SU-DHL-6 (cell line): Measurements from ENCODE around the gene GRIK2.

Experiments used
- H2AFZ ChIP-seq: fragments of 200-600 bp; sonication (generic); 2 replicates; pipeline ENCODE4 v1.6.1; 2014; ENCODE audit warnings: low read depth, mild to moderate bottlenecking, moderate library complexity, mixed read lengths, antibody characterized with exemption, low read length; ENCODE audit not compliant: severe bottlenecking
- H3F3A ChIP-seq: fragments of 200-600 bp; shearing (Covaris generic); 2 replicates; pipeline ENCODE4 v1.6.0; 2016; ENCODE audit warnings: antibody characterized with exemption, mild to moderate bottlenecking; ENCODE audit not compliant: insufficient read depth
- H3K27ac ChIP-seq: fragments of 200-600 bp; sonication (generic); 2 replicates; pipeline ENCODE4 v1.5.1; 2016; ENCODE audit warnings: low read depth, mild to moderate bottlenecking, low read length, moderate library complexity, mixed read lengths
- H3K27me3 ChIP-seq: fragments of 200-600 bp; sonication (generic), shearing (Covaris generic); 2 replicates; pipeline ENCODE4 v1.6.0; 2014; ENCODE audit warnings: mild to moderate bottlenecking, low read length
- H3K36me3 ChIP-seq: fragments of 200-600 bp; sonication (generic); 2 replicates; pipeline ENCODE4 v1.6.1; 2014; ENCODE audit warnings: mild to moderate bottlenecking, low read length, mixed read lengths
- H3K4me2 ChIP-seq: fragments of 300-600, 200-600 bp; shearing (Covaris generic), sonication (generic); 2 replicates; pipeline ENCODE4 v1.6.0; 2014; ENCODE audit warnings: low read length, low read depth, mild to moderate bottlenecking; ENCODE audit not compliant: poor library complexity, severe bottlenecking
- H3K4me3 ChIP-seq: fragments of 200-600 bp; sonication (generic); 2 replicates; pipeline ENCODE4 v1.5.1; 2014; ENCODE audit warnings: antibody characterized with exemption, low read length, mild to moderate bottlenecking, mixed read lengths; ENCODE audit not compliant: insufficient read depth, poor library complexity, severe bottlenecking
- H3K79me2 ChIP-seq: fragments of 200-600 bp; sonication (generic); 2 replicates; pipeline ENCODE4 v1.6.1; 2014; ENCODE audit warnings: mild to moderate bottlenecking, low read length, moderate library complexity; ENCODE audit not compliant: insufficient read depth
- H3K9ac ChIP-seq: fragments of 200-600 bp; sonication (generic); 2 replicates; pipeline ENCODE4 v1.7.0; 2014; ENCODE audit warnings: mild to moderate bottlenecking, low read length
- H3K9me2 ChIP-seq: fragments of 200-600 bp; sonication (generic); replicated peaks from 2 replicates; pipeline ENCODE4 v1.6.1; 2014; ENCODE audit warnings: low read length; ENCODE audit not compliant: insufficient read depth
- H3K9me3 ChIP-seq: fragments of 200-600 bp; sonication (generic); 2 replicates; pipeline ENCODE4 v1.6.1; 2014; ENCODE audit warnings: low read length, mixed read lengths; ENCODE audit not compliant: insufficient read depth
- H4K20me1 ChIP-seq: fragments of 200-600 bp; sonication (generic); 2 replicates; pipeline ENCODE4 v1.6.1; 2014; ENCODE audit warnings: low read depth, mild to moderate bottlenecking, antibody characterized with exemption, low read length, moderate library complexity, mixed read lengths
- EZH2phosphoT487 ChIP-seq: fragments of 200-600 bp; sonication (generic), shearing (Covaris generic); conservative IDR thresholded peaks from 2 replicates; pipeline ENCODE4 v1.6.1; 2018; ENCODE audit warnings: mild to moderate bottlenecking, antibody characterized with exemption, low read length, moderate library complexity, mixed read lengths
- TF ChIP-seq, protein P1 (sequence below): fragments of 200-600 bp; sonication (generic); IDR thresholded peaks from one replicate; pipeline ENCODE4 v1.5.1; 2017; ENCODE audit warnings: antibody characterized with exemption, mild to moderate bottlenecking, low read length, moderate library complexity; ENCODE audit not compliant: insufficient read depth, poor library complexity, severe bottlenecking

The GRIK2 gene

DNA sequence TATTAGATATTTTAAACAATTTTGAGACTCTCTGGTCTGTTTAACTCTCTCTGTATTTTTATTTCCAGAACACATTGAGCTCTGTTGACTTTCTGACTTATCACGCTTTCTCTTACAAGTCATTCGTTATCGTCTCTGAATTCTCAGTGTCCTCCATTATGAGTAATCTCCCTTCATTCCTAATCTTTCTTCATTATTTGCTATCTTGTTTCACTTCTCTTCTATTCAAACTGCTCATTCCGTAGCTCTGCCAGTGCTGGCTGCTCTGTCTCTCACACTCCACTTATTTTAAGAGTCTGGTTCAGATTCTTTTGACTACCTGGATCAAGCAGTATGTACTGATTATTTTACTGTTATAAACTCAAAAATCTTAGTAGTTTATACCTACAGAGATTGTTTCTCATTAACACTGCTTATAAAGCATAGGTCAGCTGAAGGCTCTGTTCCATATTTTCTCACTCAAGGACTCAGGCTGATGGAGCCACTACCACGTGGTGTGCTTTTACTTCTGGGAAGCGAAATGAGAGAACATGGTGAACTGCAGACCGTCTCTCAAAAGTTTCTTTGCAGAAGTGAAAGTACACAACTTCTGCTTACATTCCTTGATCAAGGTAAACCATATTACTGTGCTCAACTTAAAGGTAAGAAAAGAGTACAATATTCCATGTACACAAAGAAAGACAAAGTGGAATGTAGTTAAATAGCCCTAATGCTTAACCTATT, 485.2 kb downstream of the GRIK2 start:
- Histone ChIP-seq H3K36me3 (no peaks in the 10 kb centered on the region), H3K9ac (no peak overlapping the region), H3F3A (no peaks in the 10 kb centered on the region), H2AFZ (no peak overlapping the region), H3K4me3 (no peak overlapping the region), H4K20me1 (no peaks in the 10 kb centered on the region), H3K27me3 (no peaks in the 10 kb centered on the region), H3K9me2 (no peaks in the 10 kb centered on the region), H3K27ac (no peak overlapping the region), H3K79me2 (no peaks in the 10 kb centered on the region), H3K9me3 (no peaks in the 10 kb centered on the region), H3K4me2 (no peak overlapping the region)
- TF ChIP-seq EZH2phosphoT487: no peak
- TF ChIP-seq, protein P1, sequence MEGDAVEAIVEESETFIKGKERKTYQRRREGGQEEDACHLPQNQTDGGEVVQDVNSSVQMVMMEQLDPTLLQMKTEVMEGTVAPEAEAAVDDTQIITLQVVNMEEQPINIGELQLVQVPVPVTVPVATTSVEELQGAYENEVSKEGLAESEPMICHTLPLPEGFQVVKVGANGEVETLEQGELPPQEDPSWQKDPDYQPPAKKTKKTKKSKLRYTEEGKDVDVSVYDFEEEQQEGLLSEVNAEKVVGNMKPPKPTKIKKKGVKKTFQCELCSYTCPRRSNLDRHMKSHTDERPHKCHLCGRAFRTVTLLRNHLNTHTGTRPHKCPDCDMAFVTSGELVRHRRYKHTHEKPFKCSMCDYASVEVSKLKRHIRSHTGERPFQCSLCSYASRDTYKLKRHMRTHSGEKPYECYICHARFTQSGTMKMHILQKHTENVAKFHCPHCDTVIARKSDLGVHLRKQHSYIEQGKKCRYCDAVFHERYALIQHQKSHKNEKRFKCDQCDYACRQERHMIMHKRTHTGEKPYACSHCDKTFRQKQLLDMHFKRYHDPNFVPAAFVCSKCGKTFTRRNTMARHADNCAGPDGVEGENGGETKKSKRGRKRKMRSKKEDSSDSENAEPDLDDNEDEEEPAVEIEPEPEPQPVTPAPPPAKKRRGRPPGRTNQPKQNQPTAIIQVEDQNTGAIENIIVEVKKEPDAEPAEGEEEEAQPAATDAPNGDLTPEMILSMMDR: no peak

DNA sequence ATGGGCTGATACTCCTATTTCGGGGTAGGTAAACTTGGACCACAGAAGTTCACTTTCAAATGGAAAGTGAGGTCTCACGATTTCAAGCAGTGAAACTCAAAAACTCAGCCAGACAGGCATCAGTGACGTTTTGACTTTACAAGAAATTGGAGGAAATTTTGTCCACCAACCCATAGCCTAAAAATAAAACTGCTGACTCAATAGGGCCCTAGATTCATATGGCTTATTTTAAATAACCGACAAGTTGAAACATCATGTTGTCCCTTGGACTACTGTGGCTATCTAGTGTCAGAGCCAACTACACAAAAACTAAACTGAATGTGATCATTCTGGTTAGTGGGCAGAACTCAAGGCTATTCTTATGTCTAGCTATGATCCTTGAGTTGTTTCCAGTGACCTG, 486.3 kb downstream of the GRIK2 start:
- Histone ChIP-seq H3K79me2 (no peaks in the 10 kb centered on the region), H3K36me3 (no peaks in the 10 kb centered on the region), H3K9me2 (no peaks in the 10 kb centered on the region), H3K9me3 (no peaks in the 10 kb centered on the region), H3K4me3 (no peak overlapping the region), H3F3A (no peaks in the 10 kb centered on the region), H3K4me2 (no peak overlapping the region), H3K27ac (no peak overlapping the region), H2AFZ (no peak overlapping the region), H3K9ac (no peak overlapping the region), H3K27me3 (no peaks in the 10 kb centered on the region), H4K20me1 (no peaks in the 10 kb centered on the region)
- no peak for TF ChIP-seq EZH2phosphoT487
- TF ChIP-seq, protein P1: no peak

DNA sequence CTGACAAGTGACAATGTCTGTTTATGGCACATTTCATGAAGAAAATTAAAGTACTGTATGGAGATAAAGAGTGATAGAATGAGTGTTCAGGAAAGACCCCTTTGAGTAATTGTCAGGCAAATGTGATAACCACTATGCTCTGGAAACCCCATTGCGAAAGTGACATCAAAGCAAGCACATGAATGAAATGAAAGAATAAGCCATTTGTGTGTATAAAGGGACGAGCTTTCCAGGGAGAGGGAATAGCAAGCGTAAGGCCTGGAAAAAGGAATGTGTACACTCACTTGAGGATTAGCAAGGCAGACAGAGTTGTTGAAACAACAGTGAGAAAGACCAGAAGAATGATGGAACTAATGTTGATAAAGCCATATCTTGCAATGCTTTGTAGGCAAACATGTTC, 490.0 kb downstream of the GRIK2 start:
- no peak overlapping the region for H3K9ac ChIP-seq
- H3K36me3 ChIP-seq: no peaks in the 10 kb centered on the region
- H3K9me3 ChIP-seq: no peaks in the 10 kb centered on the region
- no peaks in the 10 kb centered on the region for H3F3A ChIP-seq
- no peak overlapping the region for H3K4me3 ChIP-seq
- no peaks in the 10 kb centered on the region for H3K9me2 ChIP-seq
- no peak overlapping the region for H3K27ac ChIP-seq
- no peaks in the 10 kb centered on the region for H3K79me2 ChIP-seq
- H4K20me1 ChIP-seq: no peaks in the 10 kb centered on the region
- H3K27me3 ChIP-seq: no peaks in the 10 kb centered on the region
- no peak overlapping the region for H2AFZ ChIP-seq
- no peak overlapping the region for H3K4me2 ChIP-seq
- TF ChIP-seq, protein P1: no peak
- no peak for TF ChIP-seq EZH2phosphoT487
